Left lung (tissue), 10 donors: ENCODE data around the gene IL18RAP. TPM values are rescaled to one million over a fixed set of nuclear protein-coding genes. Genes with fewer than 3 reads are reported as not detected.

Source experiments
- ATAC-seq: fragments of 200-7000 bp; cut with Tn5 transposase; one replicate; pipeline ENCODE4 v1.9.1; 2020; ENCODE audit warnings: moderate library complexity
- DNase-seq, 4 donors: peaks; one replicate each; pipeline ENCODE4 v3.0.0-alpha.2; 2013 to 2020
- H3K27ac ChIP-seq, 2 donors: fragments of 200-600 bp; sonication (generic) in 1 of 2; one replicate each; pipeline versions ENCODE4 v1.5.0 to v1.8.0; 2020 to 2021
- H3K27me3 ChIP-seq, 2 donors: fragments of 200-600 bp; sonication (generic) in 1 of 2; one replicate each; pipeline versions ENCODE4 v1.5.0 to v1.8.0; 2020 to 2021
- H3K36me3 ChIP-seq, 2 donors: fragments of 200-600 bp; sonication (generic) in 1 of 2; one replicate each; pipeline versions ENCODE4 v1.5.0 to v1.8.0; 2020 to 2021
- H3K4me1 ChIP-seq, 2 donors: fragments of 200-600 bp; one replicate each; pipeline ENCODE4 v1.8.0; 2021
- H3K4me3 ChIP-seq, 2 donors: fragments of 200-600 bp; sonication (generic) in 1 of 2; one replicate each; pipeline versions ENCODE4 v1.5.0 to v1.8.0; 2020 to 2021; ENCODE audit warnings: mild to moderate bottlenecking in 1 of 2
- H3K9me3 ChIP-seq, 2 donors: fragments of 200-600 bp; sonication (generic) in 1 of 2; one replicate each; pipeline versions ENCODE4 v1.5.0 to v1.8.0; 2020 to 2021
- CTCF ChIP-seq, 2 donors: fragments of 200-600 bp; sonication (generic) in 1 of 2; IDR thresholded peaks; one replicate each; pipeline versions ENCODE4 v1.5.0 to v1.8.0; 2021; ENCODE audit warnings: antibody characterized with exemption in 2 of 2
- intact Hi-C, 2 donors: fragments of 100-400 bp; cut with DNase I; formaldehyde crosslinking; loops; one replicate each; pipeline versions ENCODE4 v1.11.2 to v1.14.2; 2022
- polyA plus RNA-seq, 6 donors: library from polyadenylated mRNA; unstranded; fragments of 120-200 nt; gene quantifications; one replicate each; pipeline ENCODE4 v1.2.1, GENCODE V29; 2013; ENCODE audit not compliant: insufficient read length in 6 of 6
- total RNA-seq, 2 donors: library from RNA; stranded (reverse); fragmentation: NEBNext Ultra II Directional; extraction: Animal tissue kit (Norgen Biotek cat#: 25700); gene quantifications; one replicate each; pipeline ENCODE4 v1.2.1, GENCODE V29; 2021
- donor health status: DM: no; HTN: yes; CAD: no.
- donor health status: DM: no; HTN: no; CAD: no.

The IL18RAP gene
- total and polyA plus RNA-seq, 8 donors, result 0.43 to 15.2 (median 0.92) TPM

- Histone ChIP-seq H3K27me3 (no peaks in the 10 kb centered on the region), H3K27ac (peak overlapping the region in 1 of 2 donors; percentile 42), H3K4me1 (peaks cover 0 to 21% of the 10 kb centered on the region in 2 donors), H3K4me3 (no peak overlapping the region), H3K36me3 (no peaks in the 10 kb centered on the region), H3K9me3 (no peaks in the 10 kb centered on the region)
- peak; percentile 12 for ATAC-seq
- intact Hi-C loops, result loop anchor here in 1 of 2 donors (10.0 kb wide), 1 partner anchor 422 kb away; no protein-coding TSS in a partner anchor
- no peak for TF ChIP-seq CTCF (IDR thresholded peaks at IDR 0.05)
- DNase-seq, result peak in 1 of 4 donors; percentile 17
Observed at GRCh38 chr2:102436323-102436722, 13.4 kb downstream of the IL18RAP start.

DNA sequence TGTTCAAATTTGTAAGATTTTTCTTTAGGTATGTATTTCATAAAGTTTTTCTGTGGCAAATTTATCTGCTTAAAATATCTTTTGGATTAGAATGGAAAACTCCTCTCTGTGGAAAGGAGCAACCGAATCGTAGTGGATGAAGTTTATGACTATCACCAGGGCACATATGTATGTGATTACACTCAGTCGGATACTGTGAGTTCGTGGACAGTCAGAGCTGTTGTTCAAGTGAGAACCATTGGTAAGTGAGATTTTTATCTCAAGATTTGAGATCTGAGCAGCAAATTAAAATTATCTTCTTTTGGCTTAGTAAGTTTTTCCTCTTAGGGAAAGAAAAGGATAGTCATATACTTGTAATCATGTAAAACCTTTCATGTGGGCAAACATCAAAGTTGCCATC, 14.2 kb downstream of the IL18RAP start:
- H3K36me3 ChIP-seq, result no peaks in the 10 kb centered on the region
- no peak for DNase-seq
- no peak overlapping the region for H3K4me3 ChIP-seq
- peak overlapping the region in 1 of 2 donors; percentile 42 for H3K27ac ChIP-seq
- no peak for ATAC-seq
- H3K4me1 ChIP-seq, result peaks cover 0 to 21% of the 10 kb centered on the region in 2 donors
- intact Hi-C loops, result loop anchor here in 1 of 2 donors (10.0 kb wide), 1 partner anchor 422 kb away; no protein-coding TSS in a partner anchor
- no peaks in the 10 kb centered on the region for H3K27me3 ChIP-seq
- no peaks in the 10 kb centered on the region for H3K9me3 ChIP-seq
- TF ChIP-seq CTCF (IDR thresholded peaks at IDR 0.05), result no peak

- no peak for DNase-seq
- no peak overlapping the region for H3K4me3 ChIP-seq
- intact Hi-C loops, result loop anchor here in 1 of 2 donors (10.0 kb wide), 1 partner anchor 423 kb away; no protein-coding TSS in a partner anchor
- no peak for ATAC-seq
- H3K27me3 ChIP-seq, result no peaks in the 10 kb centered on the region
- peaks cover 0 to 27% of the 10 kb centered on the region in 2 donors for H3K4me1 ChIP-seq
- TF ChIP-seq CTCF (IDR thresholded peaks at IDR 0.05), result no peak
- no peak overlapping the region for H3K27ac ChIP-seq
- no peaks in the 10 kb centered on the region for H3K36me3 ChIP-seq
- H3K9me3 ChIP-seq, result no peaks in the 10 kb centered on the region
Observed at GRCh38 chr2:102438111-102438510, 15.2 kb downstream of the IL18RAP start.

- Histone ChIP-seq H3K4me1 (peaks cover 0 to 32% of the 10 kb centered on the region in 2 donors), H3K36me3 (no peaks in the 10 kb centered on the region), H3K9me3 (no peaks in the 10 kb centered on the region), H3K27ac (no peak overlapping the region), H3K4me3 (no peak overlapping the region), H3K27me3 (no peaks in the 10 kb centered on the region)
- intact Hi-C loops, result loop anchor here in 1 of 2 donors (10.0 kb wide), 1 partner anchor 424 kb away; no protein-coding TSS in a partner anchor
- DNase-seq (no peak), ATAC-seq (no peak)
- TF ChIP-seq CTCF (IDR thresholded peaks at IDR 0.05), result no peak
Observed at GRCh38 chr2:102438578-102438977, 15.6 kb downstream of the IL18RAP start.

GRCh38 chr2:102439065-102439695, 16.2 kb downstream of the IL18RAP start:
- Histone ChIP-seq H3K9me3 (no peaks in the 10 kb centered on the region), H3K4me1 (peaks cover 0 to 33% of the 10 kb centered on the region in 2 donors), H3K27me3 (no peaks in the 10 kb centered on the region), H3K4me3 (no peak overlapping the region), H3K27ac (no peak overlapping the region), H3K36me3 (no peaks in the 10 kb centered on the region)
- peak; percentile 64 for ATAC-seq
- intact Hi-C loops, result loop anchor here in 1 of 2 donors (10.0 kb wide), 1 partner anchor 424 kb away; no protein-coding TSS in a partner anchor
- DNase-seq, result no peak
- TF ChIP-seq CTCF (IDR thresholded peaks at IDR 0.05), result no peak
